H9 (cell line): Measurements from ENCODE around the gene CUBN. TPM values are rescaled to one million over a fixed set of nuclear protein-coding genes. Genes with fewer than 3 reads are reported as not detected.

ENCODE experiments used
- DNase-seq: peaks from one replicate; pipeline ENCODE4 v3.0.0-alpha.2; 2017
- H2AFZ ChIP-seq: one replicate; pipeline ENCODE4 v1.6.1; 2013; ENCODE audit warnings: mild to moderate bottlenecking, low read length, control low read depth, moderate library complexity
- H2AK5ac ChIP-seq: 2 replicates; pipeline ENCODE4 v1.6.1; 2013; ENCODE audit warnings: low read length, control low read depth, mixed read lengths; ENCODE audit not compliant: insufficient read length
- H2BK120ac ChIP-seq: one replicate; pipeline ENCODE4 v1.6.1; 2013; ENCODE audit warnings: low read depth, mild to moderate bottlenecking, low read length, control low read depth, inconsistent platforms; ENCODE audit not compliant: poor library complexity, severe bottlenecking
- H2BK12ac ChIP-seq: 2 replicates; pipeline ENCODE4 v1.6.1; 2013; ENCODE audit warnings: low read length, control low read depth, mixed read lengths, low read depth; ENCODE audit not compliant: insufficient read length
- H2BK15ac ChIP-seq: 2 replicates; pipeline ENCODE4 v1.6.1; 2013; ENCODE audit warnings: low read depth, low read length, control low read depth
- H2BK20ac ChIP-seq: one replicate; pipeline ENCODE4 v1.6.1; 2013; ENCODE audit warnings: low read depth, mild to moderate bottlenecking, low read length, control low read depth, inconsistent platforms; ENCODE audit not compliant: poor library complexity, severe bottlenecking
- H2BK5ac ChIP-seq: 2 replicates; pipeline ENCODE4 v1.6.1; 2013; ENCODE audit warnings: low read length, control low read depth, mixed read lengths; ENCODE audit not compliant: insufficient read length
- H3K14ac ChIP-seq: 2 replicates; pipeline ENCODE4 v1.6.1; 2013; ENCODE audit warnings: low read length, control low read depth; ENCODE audit not compliant: insufficient read depth
- H3K18ac ChIP-seq: 2 replicates; pipeline ENCODE4 v1.6.1; 2013; ENCODE audit warnings: low read depth, mild to moderate bottlenecking, mixed read lengths, low read length, control low read depth; ENCODE audit not compliant: insufficient read length
- H3K23ac ChIP-seq: 2 replicates; pipeline ENCODE4 v1.6.1; 2013; ENCODE audit warnings: low read length, control low read depth, mixed read lengths, low read depth; ENCODE audit not compliant: insufficient read length
- H3K23me2 ChIP-seq: 2 replicates; pipeline ENCODE4 v1.6.1; 2013; ENCODE audit warnings: low read depth, mild to moderate bottlenecking, mixed read lengths, low read length, control low read depth; ENCODE audit not compliant: insufficient read length, poor library complexity, severe bottlenecking
- H3K27ac ChIP-seq: 2 replicates; pipeline ENCODE4 v1.5.1; 2013; ENCODE audit warnings: low read length, control low read depth, mixed read lengths, low read depth; ENCODE audit not compliant: insufficient read length
- H3K27me3 ChIP-seq: 2 replicates; pipeline ENCODE4 v1.6.1; 2013; ENCODE audit warnings: low read length, control low read depth, inconsistent platforms; ENCODE audit not compliant: insufficient read depth
- H3K4ac ChIP-seq: 2 replicates; pipeline ENCODE4 v1.6.1; 2013; ENCODE audit warnings: low read depth, mild to moderate bottlenecking, control low read depth, inconsistent platforms, low read length, moderate library complexity
- H3K4me1 ChIP-seq: 2 replicates; pipeline ENCODE4 v1.6.1; 2013; ENCODE audit warnings: low read length, control low read depth, inconsistent platforms; ENCODE audit not compliant: insufficient read depth
- H3K4me2 ChIP-seq: 2 replicates; pipeline ENCODE4 v1.6.1; 2013; ENCODE audit warnings: low read length, control low read depth, mixed read lengths; ENCODE audit not compliant: insufficient read length, insufficient read depth
- H3K56ac ChIP-seq: 2 replicates; pipeline ENCODE4 v1.6.1; 2013; ENCODE audit warnings: low read depth, mild to moderate bottlenecking, mixed read lengths, low read length, control low read depth; ENCODE audit not compliant: insufficient read length
- H3K79me1 ChIP-seq: 2 replicates; pipeline ENCODE4 v1.6.1; 2013; ENCODE audit warnings: low read depth, mild to moderate bottlenecking, moderate library complexity, low read length, control low read depth, inconsistent platforms; ENCODE audit not compliant: insufficient read depth, poor library complexity, severe bottlenecking
- H3K79me2 ChIP-seq: 2 replicates; pipeline ENCODE4 v1.6.1; 2013; ENCODE audit warnings: low read length, control low read depth, inconsistent platforms; ENCODE audit not compliant: insufficient read depth
- H3K9ac ChIP-seq: 2 replicates; pipeline ENCODE4 v1.6.1; 2013; ENCODE audit warnings: low read length, control low read depth, mixed read lengths; ENCODE audit not compliant: insufficient read length; ENCODE audit errors: extremely low read depth
- H3K9me3 ChIP-seq: one replicate; pipeline ENCODE4 v1.6.1; 2013; ENCODE audit warnings: low read depth, low read length, inconsistent platforms; ENCODE audit not compliant: control insufficient read depth
- H3T11ph ChIP-seq: one replicate; pipeline ENCODE4 v1.6.1; 2013; ENCODE audit warnings: mild to moderate bottlenecking, low read length, control low read depth, inconsistent platforms
- H4K20me1 ChIP-seq: one replicate; pipeline ENCODE4 v1.6.1; 2013; ENCODE audit not compliant: control insufficient read depth, insufficient read length, insufficient read depth
- H4K5ac ChIP-seq: 2 replicates; pipeline ENCODE4 v1.6.1; 2013; ENCODE audit warnings: low read depth, mild to moderate bottlenecking, mixed read lengths, low read length, control low read depth; ENCODE audit not compliant: insufficient read length
- H4K8ac ChIP-seq: replicated peaks from 2 replicates; pipeline ENCODE4 v1.6.1; 2013; ENCODE audit warnings: low read length, control low read depth, mixed read lengths, low read depth; ENCODE audit not compliant: insufficient read length
- H4K91ac ChIP-seq: 2 replicates; pipeline ENCODE4 v1.6.1; 2013; ENCODE audit warnings: low read depth, mild to moderate bottlenecking, moderate library complexity, mixed read lengths, low read length, control low read depth; ENCODE audit not compliant: insufficient read length
- H3K27ac Mint-ChIP-seq, 3 experiments: 2 replicates in 2 of 3; 3 replicates in 1 of 3; pipeline ENCODE4 v1.8.0; 2020 to 2021; ENCODE audit warnings: mixed read lengths in 3 of 3, mild to moderate bottlenecking in 1 of 3, moderate library complexity in 1 of 3
- H3K27me3 Mint-ChIP-seq: 2 replicates; pipeline ENCODE4 v1.8.0; 2021; ENCODE audit warnings: low read depth, mild to moderate bottlenecking, moderate library complexity, mixed read lengths
- H3K36me3 Mint-ChIP-seq, 3 experiments: 2 replicates in 2 of 3; 3 replicates in 1 of 3; pipeline ENCODE4 v1.8.0; 2020 to 2021; ENCODE audit warnings: low read depth in 3 of 3, mixed read lengths in 3 of 3; ENCODE audit not compliant: insufficient read depth in 1 of 3
- H3K4me1 Mint-ChIP-seq, 2 experiments: 2 replicates each; pipeline ENCODE4 v1.8.0; 2020; ENCODE audit warnings: mixed read lengths in 2 of 2
- H3K4me3 Mint-ChIP-seq, 2 experiments: 2 replicates in 1 of 2; 3 replicates in 1 of 2; pipeline ENCODE4 v1.8.0; 2020 to 2021; ENCODE audit warnings: mild to moderate bottlenecking in 2 of 2, mixed read lengths in 2 of 2, moderate library complexity in 1 of 2
- H3K9me3 Mint-ChIP-seq, 2 experiments: 2 replicates in 1 of 2; 3 replicates in 1 of 2; pipeline ENCODE4 v1.8.0; 2020; ENCODE audit warnings: mild to moderate bottlenecking in 2 of 2, mixed read lengths in 2 of 2, moderate library complexity in 1 of 2
- CTCF ChIP-seq: fragments of 200-600 bp; sonication (generic); conservative IDR thresholded peaks from 3 replicates; pipeline ENCODE4 v1.8.0; 2021; ENCODE audit warnings: antibody characterized with exemption, mild to moderate bottlenecking
- WGBS: extraction: QIAGEN DNeasy Blood & Tissue Kit; methylation state at CpG from one replicate; pipeline ENCODE4 v1.1.7; 2013; ENCODE audit warnings: missing lambda C conversion rate, low lambda C conversion rate, mixed read lengths; ENCODE audit not compliant: insufficient read length; ENCODE audit errors: extremely low coverage; 5-methylcytosine and 5-hydroxymethylcytosine counted together
- total RNA-seq: library from RNA; stranded (reverse); gene quantifications from 2 replicates; pipeline ENCODE4 v1.2.1, GENCODE V29; 2021

Gene CUBN
- total RNA-seq, 1 experiment from 2014 or later: 0.26 TPM

GRCh38 chr10:17106991-17107390 lies 22.6 kb downstream of the CUBN start:
- Histone ChIP-seq H2BK5ac (no peak overlapping the region), H2AK5ac (no peak overlapping the region), H4K20me1 (no peaks in the 10 kb centered on the region), H2BK15ac (no peak overlapping the region), H3K79me2 (no peaks in the 10 kb centered on the region), H4K91ac (no peak overlapping the region), H2AFZ (no peak overlapping the region), H3K4me1 (no peaks in the 10 kb centered on the region), H3K4me2 (no peak overlapping the region), H4K5ac (no peak overlapping the region), H3K23ac (no peak overlapping the region), H3K14ac (no peak overlapping the region), H3K27me3 (no peaks in the 10 kb centered on the region), H2BK12ac (no peak overlapping the region), H4K8ac (no peak overlapping the region), H3K23me2 (no peaks in the 10 kb centered on the region), H2BK20ac (no peak overlapping the region), H2BK120ac (no peak overlapping the region), H3K56ac (no peak overlapping the region), H3K4ac (no peak overlapping the region), H3T11ph (no peak overlapping the region), H3K79me1 (no peaks in the 10 kb centered on the region), H3K9ac (no peak overlapping the region), H3K18ac (no peak overlapping the region), H3K9me3 (no peaks in the 10 kb centered on the region), H3K27ac (no peak overlapping the region)
- Mint-ChIP-seq H3K4me1 (no peaks in the 10 kb centered on the region), H3K27ac (no peak overlapping the region), H3K27me3 (no peaks in the 10 kb centered on the region), H3K36me3 (no peaks in the 10 kb centered on the region), H3K9me3 (no peaks in the 10 kb centered on the region), H3K4me3 (no peak overlapping the region)
- WGBS: no CpG with 5 or more reads among the region's 5 CpGs
- no peak for TF ChIP-seq CTCF
- no peak for DNase-seq
